T-helper 1 cell treated with Interleukin-12 subunit alpha and Interleukin-12 subunit beta and Interleukin-4 antibody, amounts not matched to agents 30 μg/mL and 1 μg/mL, for 36 hours (primary cell): Measurements from ENCODE around the gene SH2D2A.
A peak's percentile ranks its signal among the peaks of the same experiment; 100 is the strongest.

Experiments used
- H3K27ac Mint-ChIP-seq: one replicate; pipeline ENCODE4 v1.8.0; 2021; ENCODE audit warnings: mild to moderate bottlenecking, mixed read lengths
- H3K27me3 Mint-ChIP-seq: one replicate; pipeline ENCODE4 v1.8.0; 2021; ENCODE audit warnings: low read depth, mixed read lengths
- H3K36me3 Mint-ChIP-seq: one replicate; pipeline ENCODE4 v1.8.0; 2021; ENCODE audit warnings: low read depth, mixed read lengths
- H3K4me1 Mint-ChIP-seq: one replicate; pipeline ENCODE4 v1.8.0; 2021; ENCODE audit warnings: low read depth, mixed read lengths
- H3K4me3 Mint-ChIP-seq: one replicate; pipeline ENCODE4 v1.8.0; 2021; ENCODE audit warnings: mild to moderate bottlenecking, moderate library complexity, mixed read lengths
- H3K9me3 Mint-ChIP-seq: one replicate; pipeline ENCODE4 v1.8.0; 2021; ENCODE audit warnings: mixed read lengths

Gene SH2D2A

DNA sequence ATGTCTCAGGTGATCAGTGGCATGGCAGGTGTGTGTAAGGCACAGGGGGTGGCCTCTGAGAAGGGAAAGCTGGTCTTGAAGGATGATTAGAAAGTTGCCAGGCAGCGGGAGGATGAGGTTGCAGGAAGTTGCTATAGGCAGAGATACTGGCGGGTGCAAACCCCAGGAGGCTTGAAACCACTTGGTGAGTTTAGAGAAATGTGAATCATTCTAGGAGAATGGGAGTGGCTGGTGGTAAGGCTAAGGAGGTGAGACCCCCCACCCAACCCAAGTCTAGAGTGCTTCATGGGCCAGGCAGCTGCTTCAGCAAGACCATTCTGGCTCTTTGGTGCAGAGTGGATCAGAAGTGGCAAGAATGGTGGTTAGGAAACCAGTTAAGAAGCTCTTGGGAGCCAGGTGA, 9.0 kb downstream of the SH2D2A start:
- H3K36me3 Mint-ChIP-seq: peaks cover 71% of the 10 kb centered on the region
- H3K4me1 Mint-ChIP-seq: peaks cover 72% of the 10 kb centered on the region
- H3K4me3 Mint-ChIP-seq: peak overlapping the region; percentile 83
- peak overlapping the region; percentile 94 for H3K27ac Mint-ChIP-seq
- no peaks in the 10 kb centered on the region for H3K9me3 Mint-ChIP-seq
- no peaks in the 10 kb centered on the region for H3K27me3 Mint-ChIP-seq

DNA sequence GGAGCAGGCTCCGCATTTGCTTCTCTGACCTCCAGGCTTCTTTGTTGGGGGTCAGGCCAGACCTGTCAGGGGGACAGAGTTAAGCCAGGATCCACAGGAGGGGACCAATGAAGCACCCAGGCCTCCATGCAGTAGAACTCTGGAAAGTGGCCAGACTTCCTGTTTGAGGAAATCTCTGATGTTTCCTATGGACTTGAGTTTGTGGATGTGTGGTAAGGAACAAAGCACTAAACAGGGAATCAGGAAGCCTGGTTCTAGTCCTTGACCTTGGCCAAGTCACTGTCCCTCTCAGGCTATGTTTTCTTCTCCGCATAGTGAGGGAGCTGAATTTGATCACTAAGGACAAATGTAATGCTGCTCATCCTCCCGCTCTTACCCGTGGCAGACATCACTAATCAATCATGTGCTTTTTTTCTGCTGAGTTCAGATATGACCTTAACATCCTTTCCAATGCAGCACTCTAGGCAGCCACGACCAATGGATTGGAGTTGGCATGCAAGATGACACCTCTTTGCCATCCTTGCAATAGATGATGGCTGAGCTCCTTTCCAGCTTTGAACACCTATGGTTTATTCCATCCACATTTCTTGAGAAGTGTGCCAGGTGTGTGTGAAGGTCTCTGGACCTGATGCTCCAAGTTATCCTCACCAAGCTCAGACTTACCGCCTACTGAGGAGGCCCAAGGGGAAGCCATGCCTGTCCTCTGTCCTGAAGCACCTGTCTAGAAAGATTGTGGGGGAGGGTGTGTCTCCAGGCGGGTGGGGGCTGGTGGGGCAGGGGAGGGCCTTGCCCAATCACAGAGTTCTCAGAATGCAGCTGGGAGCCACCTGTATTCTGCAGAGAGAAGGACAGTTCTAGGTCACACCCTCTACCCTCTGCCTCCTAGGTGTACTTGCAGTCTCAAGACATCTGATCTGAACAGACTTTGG, 9.9 kb downstream of the SH2D2A start:
- Mint-ChIP-seq H3K4me3 (peak overlapping the region; percentile 83), H3K27me3 (no peaks in the 10 kb centered on the region), H3K27ac (peak overlapping the region; percentile 94), H3K4me1 (peaks cover 71% of the 10 kb centered on the region), H3K36me3 (peaks cover 65% of the 10 kb centered on the region), H3K9me3 (no peaks in the 10 kb centered on the region)

GRCh38 chr1:156805766-156806511, 10.7 kb downstream of the SH2D2A start:
- H3K27ac Mint-ChIP-seq: peak overlapping the region; percentile 67
- no peaks in the 10 kb centered on the region for H3K27me3 Mint-ChIP-seq
- peaks cover 63% of the 10 kb centered on the region for H3K36me3 Mint-ChIP-seq
- no peaks in the 10 kb centered on the region for H3K9me3 Mint-ChIP-seq
- H3K4me1 Mint-ChIP-seq: peaks cover 70% of the 10 kb centered on the region
- H3K4me3 Mint-ChIP-seq: no peak overlapping the region

DNA sequence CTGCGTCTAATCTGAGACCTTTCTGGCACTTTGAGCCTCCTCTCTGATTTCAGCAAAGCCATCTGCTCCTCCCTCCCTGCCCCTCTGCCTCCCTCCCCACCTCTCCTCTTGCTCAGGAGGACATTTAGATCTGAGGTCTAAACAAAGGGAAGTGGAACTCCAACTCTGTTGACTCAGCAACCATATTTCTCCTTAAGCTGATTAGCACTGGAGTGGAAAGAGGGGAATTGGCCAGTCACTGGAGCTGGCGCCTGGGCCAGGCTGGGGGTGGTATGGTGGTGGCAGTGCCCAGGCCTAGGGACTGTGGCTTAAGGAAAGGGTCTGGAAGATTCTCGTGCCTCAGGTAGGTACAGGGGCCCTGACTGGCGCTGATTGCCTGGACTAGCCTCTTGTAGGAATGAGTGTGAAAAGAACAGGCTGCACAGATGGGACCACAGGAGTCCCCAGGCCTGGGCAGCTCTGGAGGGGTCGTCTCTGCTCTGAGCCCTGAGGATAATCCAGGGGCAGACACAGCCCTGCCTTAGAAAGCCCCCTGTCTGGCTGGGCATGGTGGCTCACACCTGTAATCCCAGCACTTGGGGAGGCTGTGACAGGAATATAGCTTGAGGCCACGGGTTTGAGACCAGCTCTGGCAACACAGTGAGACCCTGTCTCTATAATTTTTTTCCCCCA, 11.9 kb downstream of the SH2D2A start:
- Mint-ChIP-seq H3K36me3 (peaks cover 64% of the 10 kb centered on the region), H3K4me1 (peaks cover 75% of the 10 kb centered on the region), H3K4me3 (no peak overlapping the region), H3K27me3 (no peaks in the 10 kb centered on the region), H3K27ac (peak overlapping the region; percentile 76), H3K9me3 (no peaks in the 10 kb centered on the region)

GRCh38 chr1:156804026-156804425, 12.6 kb downstream of the SH2D2A start:
- Mint-ChIP-seq H3K36me3 (peaks cover 59% of the 10 kb centered on the region), H3K27me3 (no peaks in the 10 kb centered on the region), H3K4me3 (no peak overlapping the region), H3K27ac (peak overlapping the region; percentile 76), H3K4me1 (peaks cover 71% of the 10 kb centered on the region), H3K9me3 (no peaks in the 10 kb centered on the region)

DNA sequence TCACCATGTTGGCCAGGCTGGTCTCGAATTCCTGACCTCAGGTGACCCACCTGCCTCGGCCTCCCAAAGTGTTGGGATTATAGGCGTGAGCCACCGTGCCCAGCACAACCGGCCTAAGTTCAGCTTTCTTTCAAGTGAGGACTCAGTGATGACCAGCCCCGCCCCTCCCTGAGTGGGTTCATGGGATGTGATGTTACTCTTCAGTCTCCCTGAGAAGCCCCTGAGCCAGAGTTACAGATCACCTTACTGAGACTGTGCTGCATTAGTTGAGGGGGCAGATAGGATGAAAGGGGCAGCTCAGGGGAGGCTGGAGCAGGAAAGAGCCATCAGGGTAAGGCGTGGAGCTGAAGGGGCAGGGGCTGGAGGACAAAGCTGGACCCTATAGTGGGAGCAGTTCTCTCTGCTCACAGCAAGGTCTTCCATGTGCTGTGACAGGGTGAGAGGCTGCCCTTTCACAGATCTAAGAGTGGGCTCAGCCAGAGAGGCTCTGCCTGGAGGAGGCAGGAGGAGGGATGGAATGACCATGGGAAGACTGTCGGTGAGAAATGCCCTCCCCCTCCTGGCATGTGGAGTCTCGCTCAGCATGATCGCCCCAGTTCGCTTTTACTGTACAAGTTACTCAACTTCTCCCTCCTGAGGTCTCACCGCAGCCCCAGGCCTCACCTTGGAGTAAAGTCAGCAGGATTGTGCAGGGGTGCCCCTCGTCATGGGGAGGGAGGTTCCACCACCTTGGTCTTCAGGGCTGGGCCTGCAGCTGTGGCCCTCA, 13.4 kb downstream of the SH2D2A start:
- Mint-ChIP-seq H3K36me3 (peaks cover 52% of the 10 kb centered on the region), H3K9me3 (no peaks in the 10 kb centered on the region), H3K4me3 (no peak overlapping the region), H3K27me3 (no peaks in the 10 kb centered on the region), H3K27ac (peak overlapping the region; percentile 75), H3K4me1 (peaks cover 65% of the 10 kb centered on the region)

DNA sequence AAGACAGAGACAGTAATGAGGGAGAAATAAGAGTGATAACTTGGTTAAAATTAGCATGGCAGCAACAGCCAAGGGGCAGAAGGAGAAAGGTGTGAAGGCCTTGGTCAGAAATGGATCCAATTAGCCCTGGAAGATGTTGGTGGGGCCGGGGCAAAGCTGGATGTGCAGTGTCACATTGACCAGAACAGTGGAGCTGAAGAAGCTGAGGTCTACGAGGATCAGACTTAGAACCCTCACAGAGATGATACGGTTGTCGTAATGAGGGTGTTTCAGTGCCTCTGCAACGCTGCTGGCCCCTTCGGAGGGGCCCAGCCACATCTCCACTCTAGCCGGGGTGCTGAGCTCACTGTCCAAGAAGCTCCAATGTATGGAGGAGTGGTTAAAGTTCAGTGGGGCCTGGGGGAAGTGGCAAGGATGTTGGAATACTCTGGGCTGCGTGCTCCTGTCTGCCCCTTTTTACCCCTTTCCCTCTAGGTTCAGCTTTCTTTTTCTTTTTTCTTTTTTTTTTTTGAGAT, 14.2 kb downstream of the SH2D2A start:
- H3K4me1 Mint-ChIP-seq: peaks cover 57% of the 10 kb centered on the region
- H3K27ac Mint-ChIP-seq: peak overlapping the region; percentile 75
- H3K27me3 Mint-ChIP-seq: no peaks in the 10 kb centered on the region
- no peaks in the 10 kb centered on the region for H3K9me3 Mint-ChIP-seq
- peaks cover 45% of the 10 kb centered on the region for H3K36me3 Mint-ChIP-seq
- no peak overlapping the region for H3K4me3 Mint-ChIP-seq

- peak overlapping the region; percentile 75 for H3K27ac Mint-ChIP-seq
- no peaks in the 10 kb centered on the region for H3K9me3 Mint-ChIP-seq
- no peaks in the 10 kb centered on the region for H3K27me3 Mint-ChIP-seq
- H3K36me3 Mint-ChIP-seq: peaks cover 43% of the 10 kb centered on the region
- peak overlapping the region; percentile 3 for H3K4me3 Mint-ChIP-seq
- H3K4me1 Mint-ChIP-seq: peaks cover 51% of the 10 kb centered on the region
These were observed 15.1 kb downstream of the SH2D2A start for GRCh38 chr1:156801409-156802121.

GRCh38 chr1:156797212-156797871, 19.3 kb downstream of the SH2D2A start:
- Mint-ChIP-seq H3K27me3 (no peaks in the 10 kb centered on the region), H3K4me3 (no peak overlapping the region), H3K36me3 (peaks cover 39% of the 10 kb centered on the region), H3K4me1 (peaks cover 27% of the 10 kb centered on the region), H3K9me3 (no peaks in the 10 kb centered on the region), H3K27ac (no peak overlapping the region)

GRCh38 chr1:156796340-156797097, 20.1 kb downstream of the SH2D2A start:
- Mint-ChIP-seq H3K9me3 (no peaks in the 10 kb centered on the region), H3K36me3 (peaks cover 39% of the 10 kb centered on the region), H3K27ac (no peak overlapping the region), H3K4me3 (no peak overlapping the region), H3K27me3 (no peaks in the 10 kb centered on the region), H3K4me1 (peaks cover 20% of the 10 kb centered on the region)

GRCh38 chr1:156795787-156796186, 20.9 kb downstream of the SH2D2A start:
- no peaks in the 10 kb centered on the region for H3K9me3 Mint-ChIP-seq
- H3K36me3 Mint-ChIP-seq: peaks cover 36% of the 10 kb centered on the region
- H3K4me3 Mint-ChIP-seq: no peak overlapping the region
- H3K27me3 Mint-ChIP-seq: no peaks in the 10 kb centered on the region
- no peak overlapping the region for H3K27ac Mint-ChIP-seq
- peaks cover 15% of the 10 kb centered on the region for H3K4me1 Mint-ChIP-seq

DNA sequence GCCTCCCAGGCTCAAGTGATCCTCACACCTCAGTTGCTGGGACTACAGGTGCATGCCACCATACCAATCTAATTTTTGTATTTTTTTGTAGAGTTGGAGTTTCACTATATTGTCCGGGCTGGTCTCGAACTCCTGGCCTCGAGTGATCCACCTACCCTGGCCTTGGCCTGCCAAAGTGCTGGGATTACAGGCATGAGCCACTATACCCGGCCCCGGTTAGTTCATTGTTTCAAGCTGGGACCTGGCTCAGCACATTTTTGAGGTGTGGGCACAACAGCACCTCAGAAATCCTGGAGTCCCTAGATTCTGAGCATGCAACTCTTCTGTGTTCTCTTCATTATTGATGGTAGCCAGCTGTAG, 21.3 kb downstream of the SH2D2A start:
- H3K9me3 Mint-ChIP-seq: no peaks in the 10 kb centered on the region
- no peak overlapping the region for H3K27ac Mint-ChIP-seq
- H3K36me3 Mint-ChIP-seq: peaks cover 33% of the 10 kb centered on the region
- peaks cover 12% of the 10 kb centered on the region for H3K4me1 Mint-ChIP-seq
- no peaks in the 10 kb centered on the region for H3K27me3 Mint-ChIP-seq
- H3K4me3 Mint-ChIP-seq: no peak overlapping the region
